ENCODE measurements around the gene NCOA7.

Gene NCOA7

DNA sequence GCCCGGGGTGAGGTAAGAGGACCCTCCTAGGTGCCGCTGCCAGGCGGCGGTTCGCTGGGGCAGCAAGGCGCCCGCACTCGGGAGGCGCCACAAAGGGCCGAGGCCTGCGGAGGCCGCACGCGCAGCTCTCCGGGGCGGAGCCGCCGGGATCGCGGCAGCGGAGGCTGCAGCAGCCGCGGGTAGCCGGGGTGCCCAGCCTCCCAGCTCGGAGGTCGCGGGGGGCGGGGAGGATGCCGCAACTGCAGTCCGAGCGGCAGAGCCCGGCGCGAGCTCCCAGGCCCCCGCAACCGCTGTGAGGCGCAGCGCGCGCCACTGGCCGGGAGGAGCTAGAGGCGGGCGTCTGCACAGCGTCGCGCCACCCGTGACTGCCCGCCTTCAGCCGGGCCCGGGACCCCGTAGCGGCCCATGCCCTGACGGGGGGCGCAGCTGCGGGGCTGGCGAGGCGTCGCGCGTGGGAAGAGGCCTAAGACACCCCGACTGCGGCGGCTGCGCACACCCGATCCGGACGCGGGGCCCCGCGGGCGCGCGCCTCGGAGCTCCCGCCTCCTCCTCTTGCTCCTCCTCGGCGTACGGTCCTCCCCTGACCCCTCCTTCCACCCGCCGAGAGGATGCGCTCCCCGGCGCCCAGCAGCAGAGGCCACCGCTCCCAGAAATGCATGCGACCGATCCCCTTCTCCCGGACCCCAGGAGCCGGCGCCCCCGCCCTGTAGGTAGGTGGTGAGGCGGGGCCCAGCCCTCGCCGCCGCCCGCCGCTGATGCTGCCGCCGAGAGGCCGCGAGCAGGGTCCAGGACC, at the start of gene NCOA7:
NCOA7 (plus strand) TSS at position 603 of the 793 bp plus-strand sequence. CDS start 24,395 bp downstream, outside the sequence.
- peak; percentile 82 for DNase-seq

GRCh38 chr6:125741336-125741735, 49.4 kb upstream of the NCOA7 start:
- no peak for DNase-seq

DNA sequence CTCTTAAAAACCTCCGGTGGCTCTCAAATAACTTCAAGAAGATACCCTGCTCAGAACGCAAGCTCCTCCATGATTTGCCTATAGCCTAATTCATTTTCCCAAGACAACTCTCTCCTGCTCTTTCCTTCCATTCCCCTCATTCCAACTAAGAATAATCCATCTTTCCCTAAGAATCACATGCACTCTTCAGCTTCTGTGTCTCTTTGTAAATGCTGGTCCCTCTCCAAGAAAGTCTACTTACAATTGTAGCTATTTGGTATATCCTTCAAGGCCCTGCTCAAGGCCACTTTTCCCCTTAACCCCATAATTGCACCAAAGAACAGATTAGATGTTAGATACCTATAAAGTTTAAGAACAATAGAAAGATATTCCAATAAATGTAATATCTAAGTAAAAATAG, 48.7 kb upstream of the NCOA7 start:
- DNase-seq, result no peak

DNA sequence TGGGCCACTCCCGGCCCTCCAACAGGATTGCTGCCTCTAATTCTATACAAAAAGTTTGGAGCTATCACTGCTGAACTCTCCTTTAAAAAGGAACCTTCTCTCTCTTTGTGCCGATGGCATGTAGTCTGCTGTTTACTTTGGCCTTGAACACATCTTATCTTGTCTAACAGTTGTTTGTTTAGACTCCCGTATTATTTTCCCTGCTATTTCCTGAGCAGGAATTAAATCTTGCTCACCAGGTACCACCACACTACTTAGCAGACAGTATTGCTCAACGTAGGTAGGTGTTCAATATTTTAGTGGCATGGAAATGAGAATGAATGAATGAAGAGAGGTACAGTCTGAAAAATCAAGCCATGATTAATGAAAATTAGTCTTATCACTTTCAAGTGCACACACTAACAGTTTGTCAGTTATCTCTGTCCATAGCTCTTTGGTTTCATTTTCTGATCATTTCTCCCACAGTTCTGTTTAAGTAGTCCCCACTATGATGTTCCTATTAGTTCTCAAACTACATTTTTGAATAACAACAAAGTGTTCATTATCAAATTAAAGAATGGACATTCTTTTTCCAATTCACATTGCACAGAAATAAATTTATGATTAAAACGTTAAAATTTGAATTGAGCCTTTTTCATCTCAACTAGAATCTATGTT, 48.2 kb upstream of the NCOA7 start:
- DNase-seq, result no peak

DNA sequence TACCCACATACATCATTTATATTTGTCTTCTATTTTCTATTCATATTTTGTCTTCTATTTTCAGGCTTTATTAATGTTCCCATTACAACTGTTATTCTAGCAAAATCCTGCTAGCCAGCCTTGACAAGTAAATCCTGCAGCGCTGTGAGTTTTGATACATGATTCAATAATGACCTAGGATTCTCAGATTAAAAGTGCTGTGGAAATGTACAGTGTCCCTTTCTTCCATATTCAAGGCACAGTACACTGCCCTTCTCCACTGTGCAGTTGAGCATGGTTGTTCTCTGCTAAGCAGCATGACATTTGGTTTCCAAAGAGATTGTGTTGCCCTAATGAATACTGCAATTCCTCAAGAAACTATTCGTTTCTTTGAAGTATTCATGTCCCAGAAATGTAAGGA, 47.2 kb upstream of the NCOA7 start:
- DNase-seq, result no peak

DNA sequence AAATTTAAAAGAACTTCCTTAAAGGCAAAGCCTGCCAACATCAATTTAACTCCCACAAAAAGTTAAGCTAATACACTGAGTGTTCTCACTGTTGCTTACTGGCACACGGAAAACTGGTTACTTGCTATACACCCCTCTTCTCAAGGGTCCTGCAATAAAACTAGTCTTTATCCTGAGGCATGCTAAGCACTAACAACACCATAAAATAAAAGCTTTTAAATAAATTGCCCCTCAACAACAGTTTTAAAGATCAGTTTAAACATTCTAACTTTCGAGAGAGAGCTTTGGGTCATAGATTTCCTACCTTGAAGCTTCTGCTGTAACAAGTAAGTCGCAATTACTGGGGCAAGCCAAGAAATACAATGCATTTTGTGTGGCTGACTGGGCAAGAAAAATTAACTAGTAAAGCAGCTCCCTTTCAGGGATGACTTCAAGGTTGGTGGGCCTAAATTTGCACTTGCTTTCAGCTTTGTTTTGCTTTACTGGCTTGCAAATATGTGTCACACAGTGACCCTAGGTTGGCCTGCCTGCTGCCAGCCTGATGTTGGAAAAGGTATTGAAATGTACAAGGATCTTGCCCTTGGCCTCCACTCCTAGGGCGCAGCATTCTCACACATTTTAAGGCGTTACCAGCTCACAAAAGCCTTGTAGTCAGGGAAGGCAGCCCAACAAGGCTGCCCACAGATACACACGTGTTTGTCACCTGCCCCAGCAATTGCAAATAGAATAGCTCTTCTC, 45.3 kb upstream of the NCOA7 start:
- no peak for DNase-seq

DNA sequence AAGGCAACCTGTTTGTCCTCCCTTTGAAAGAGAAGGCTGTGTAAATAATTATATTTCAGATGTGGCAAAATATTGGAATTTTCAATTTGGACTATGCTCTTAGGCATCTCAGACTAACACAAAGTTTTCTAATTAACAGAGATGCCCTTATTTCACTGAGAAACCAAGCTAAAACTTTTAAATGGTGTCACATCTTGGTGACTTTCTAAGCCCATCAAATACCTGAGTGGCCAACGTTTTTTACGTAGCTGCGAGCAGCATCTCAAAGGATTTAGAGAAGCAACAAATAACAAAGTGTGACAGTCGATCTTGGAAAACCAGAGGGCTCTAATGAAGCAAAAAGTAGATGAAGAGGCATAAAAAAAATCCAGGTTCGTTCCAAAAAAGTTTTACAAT, 44.7 kb upstream of the NCOA7 start:
- DNase-seq, result no peak

- DNase-seq, result peak; percentile 75
Observed at GRCh38 chr6:125746731-125747588, 43.8 kb upstream of the NCOA7 start.

DNA sequence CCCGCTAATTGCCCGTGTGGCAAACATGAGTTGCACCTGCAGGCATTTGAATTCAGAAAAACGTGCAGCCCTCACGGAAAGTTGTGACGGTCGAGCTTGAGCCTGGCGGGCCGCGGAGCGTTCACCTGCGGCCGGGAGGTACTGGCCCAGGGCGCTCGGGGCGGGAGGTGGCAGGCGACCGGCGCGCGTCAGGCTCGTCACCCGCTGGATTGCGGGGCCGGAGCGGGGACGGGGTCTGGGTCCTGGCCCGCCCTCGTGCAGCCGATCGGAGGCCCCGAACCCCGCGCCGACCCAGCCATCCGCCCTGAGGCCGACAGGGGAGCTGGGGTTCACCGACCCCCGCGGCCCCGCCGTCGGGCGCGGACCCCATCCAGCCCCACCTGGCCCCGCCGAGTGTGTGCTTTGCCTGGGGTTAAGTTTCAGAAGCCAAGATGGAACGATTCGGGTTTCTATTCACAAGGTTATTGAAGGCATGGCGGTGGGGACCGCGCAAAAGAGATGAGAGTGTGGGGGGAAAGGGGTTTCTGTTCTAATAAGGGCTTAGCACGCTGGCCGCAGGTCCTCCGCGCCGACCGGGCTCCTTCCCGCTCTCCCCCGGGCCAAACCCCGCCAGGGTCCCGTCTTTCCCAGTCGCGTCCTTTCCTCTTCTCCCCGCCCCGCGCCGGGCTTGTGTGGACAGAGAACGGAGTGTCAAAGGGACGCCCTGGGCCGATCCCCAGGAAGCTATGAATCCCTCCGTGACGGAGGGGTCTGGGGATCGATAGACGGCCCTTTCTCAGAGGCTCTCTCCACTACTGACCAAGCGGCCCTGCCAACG, 43.0 kb upstream of the NCOA7 start:
- peak; percentile 45 for DNase-seq

DNA sequence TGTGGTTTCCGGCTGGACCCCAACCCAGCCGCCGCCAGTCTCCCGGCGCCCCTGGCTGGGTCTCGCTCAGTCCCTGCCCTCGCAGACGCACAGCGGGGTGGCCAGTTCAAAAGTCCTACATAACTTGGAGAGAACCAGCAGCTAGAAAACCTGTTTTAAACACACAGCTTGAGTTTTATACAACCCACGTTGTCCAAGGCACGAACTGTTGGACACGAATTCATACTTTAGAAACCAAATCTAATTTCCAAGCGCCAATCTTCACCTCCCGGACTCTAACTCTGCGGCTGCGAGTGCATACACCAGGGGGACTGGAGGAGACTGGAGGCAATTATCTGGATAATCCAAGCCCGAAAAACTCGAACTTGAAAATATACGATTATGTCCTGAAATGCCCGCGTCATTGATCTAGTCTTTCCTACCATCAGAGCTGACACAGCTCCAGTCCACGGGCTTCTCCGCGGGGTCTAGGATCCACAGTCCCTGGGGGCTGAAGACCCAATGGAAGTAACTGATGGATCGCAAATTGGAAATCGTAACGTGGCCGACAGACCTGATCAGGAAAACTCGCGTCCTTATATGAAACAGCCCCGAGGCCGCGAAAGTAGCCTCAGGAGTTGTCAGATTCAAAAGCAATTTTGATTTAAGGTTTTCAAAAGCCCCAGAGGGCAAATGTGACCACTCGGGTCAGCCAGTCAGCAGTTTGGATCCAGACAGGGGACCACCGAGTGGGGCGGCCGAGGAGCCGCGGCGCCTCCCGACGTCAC, 42.2 kb upstream of the NCOA7 start:
- DNase-seq, result peak; percentile 38

GRCh38 chr6:125749173-125749864, 41.4 kb upstream of the NCOA7 start, which contains the start of gene HEY2:
Gene HEY2, plus strand, starts transcription at chr6:125749632. Its CDS starts 145 bp downstream, at chr6:125749777.
- DNase-seq, result peak; percentile 88

- no peak for DNase-seq
Observed at GRCh38 chr6:125749865-125750691, 40.7 kb upstream of the NCOA7 start.

GRCh38 chr6:125750692-125751333, 39.9 kb upstream of the NCOA7 start:
- no peak for DNase-seq

GRCh38 chr6:125751334-125751916, 39.3 kb upstream of the NCOA7 start:
- no peak for DNase-seq

DNA sequence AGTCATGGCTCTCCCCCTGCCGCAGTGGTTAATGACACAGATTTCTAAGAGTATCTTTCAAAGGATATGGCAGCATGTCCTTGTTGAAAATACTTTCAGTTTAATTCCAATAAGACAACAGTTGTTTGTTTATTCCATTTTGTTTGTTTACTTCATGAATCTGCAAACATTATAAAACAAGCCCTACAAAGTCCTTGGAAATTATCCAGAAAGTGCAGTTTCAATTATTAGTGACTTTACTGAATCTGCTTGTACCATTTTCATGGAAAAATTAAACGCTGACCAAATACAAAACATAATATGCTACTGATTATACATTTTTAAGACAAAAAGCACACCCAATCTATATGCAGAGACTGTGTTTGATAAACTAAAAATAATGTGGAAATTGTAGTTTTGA, 38.0 kb upstream of the NCOA7 start:
- DNase-seq, result no peak

DNA sequence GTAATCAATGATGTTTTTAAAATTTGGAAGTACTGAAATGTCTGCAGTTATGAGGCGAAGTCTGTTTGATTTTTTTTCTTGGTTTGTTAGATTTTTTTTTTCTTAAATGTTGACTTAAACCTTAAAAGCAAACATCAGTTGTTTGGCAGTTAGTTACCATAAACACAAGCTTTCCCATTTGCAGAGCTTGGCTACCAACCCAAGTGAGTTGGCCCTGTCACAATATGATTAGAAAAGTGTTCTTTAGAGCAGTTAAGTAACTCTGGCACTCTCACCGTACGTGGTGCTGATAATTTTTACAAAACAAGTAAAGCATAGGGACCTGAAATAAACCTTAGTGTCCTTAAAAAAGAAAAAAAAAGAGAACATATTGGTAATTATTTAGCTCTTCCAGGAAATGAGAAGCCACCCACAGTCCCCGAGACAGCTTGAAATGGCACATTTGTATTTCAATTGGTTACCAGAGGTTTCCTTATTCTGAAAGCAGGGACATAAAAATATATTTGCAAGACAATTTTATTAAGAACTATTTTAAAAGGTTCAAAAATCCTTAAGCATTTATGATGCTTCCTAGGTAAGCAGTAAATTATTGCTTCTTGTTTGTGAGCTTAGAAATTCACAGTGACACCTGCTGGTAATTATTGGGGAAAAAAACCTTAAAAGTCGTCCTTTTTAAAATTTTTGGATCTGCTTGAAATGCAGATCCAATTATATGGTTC, 37.4 kb upstream of the NCOA7 start:
- no peak for DNase-seq

DNA sequence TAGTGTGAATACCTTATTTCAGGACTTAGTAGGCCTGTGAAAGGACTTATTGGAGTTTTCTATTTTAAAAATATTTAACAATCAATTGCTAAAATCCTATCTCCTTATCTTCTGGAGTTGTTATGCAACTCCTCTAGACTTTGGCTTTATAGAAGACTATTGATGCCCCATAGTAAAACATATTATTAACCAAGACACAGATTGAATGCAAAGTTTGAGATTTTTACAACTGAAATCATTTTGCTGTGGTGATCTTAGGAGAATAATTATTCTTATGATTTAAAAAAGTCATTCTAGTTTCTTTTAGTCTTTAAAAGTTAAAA, 36.9 kb upstream of the NCOA7 start:
- no peak for DNase-seq

DNA sequence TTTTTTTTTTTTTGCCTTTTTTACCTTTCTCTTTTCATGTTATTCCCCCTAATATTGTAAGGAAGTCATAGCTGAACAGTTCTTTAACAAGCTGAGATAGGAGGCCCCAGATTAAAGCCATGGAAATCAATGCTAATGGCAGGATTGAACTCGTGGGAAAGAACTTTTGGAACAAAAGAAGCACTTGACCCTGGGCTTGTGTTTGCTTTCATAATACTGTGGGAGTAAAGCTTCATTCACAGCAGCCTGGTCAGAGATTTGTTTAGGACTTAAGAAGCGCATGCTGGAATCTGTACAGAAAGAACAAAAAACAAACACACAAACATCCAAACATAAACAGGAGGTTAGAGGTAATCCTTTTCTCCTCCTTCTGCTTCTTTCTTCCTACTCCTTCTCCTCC, 36.2 kb upstream of the NCOA7 start:
- DNase-seq, result no peak

Measured in stimulated activated CD8-positive, alpha-beta memory T cell treated with anti-CD3 and anti-CD28 coated beads, Interleukin-4, amount 100 ng/mL, for 48 hours (primary cell).